Measurements from ENCODE around the gene DSG3. TPM values are rescaled to one million over a fixed set of nuclear protein-coding genes. Genes with fewer than 3 reads are reported as not detected.
A peak's percentile ranks its signal among the peaks of the same experiment; 100 is the strongest.

Gene DSG3
- total and polyA plus RNA-seq, 10 of the 15 experiments (the other 5 are each of a cell fraction or from before 2014, with no cell fraction given) = 0.01 to 0.36 (median 0.30) TPM

- H3K4me3 ChIP-seq = peak overlapping the region; percentile 88
- peak; percentile 88 for FAIRE-seq
- peak; percentile 82 for ATAC-seq
- peak overlapping the region; percentile 28; the same call in 1 of the 2 replicates for H3K9ac ChIP-seq (ENCODE audit: control insufficient read depth, insufficient read depth, low read length)
- H3K4me2 ChIP-seq (ENCODE audit: control insufficient read depth, insufficient read depth) = peak overlapping the region; percentile 87
- no TSS peak for BruUV-seq (replicated peaks)
- CTCF ChIA-PET = interaction anchor here (0.8 to 5.1 kb wide), 11 partner anchors 9 to 186 kb away, joined by 3 to 26 read pairs (median 4); no protein-coding TSS in a partner anchor
- SMC1A ChIA-PET (ENCODE audit: uncharacterized antibody, unreplicated experiment) = interaction anchor here (0.7 to 5.2 kb wide), 25 partner anchors 9 to 443 kb away, joined by 3 to 53 read pairs (median 3); partner anchors contain the start of gene TRAPPC8
- peak; percentile 89 for DNase-seq (ENCODE audit: low read depth, low spot score)
- H3K4me1 ChIP-seq (ENCODE audit: control insufficient read depth, insufficient read depth, low read length) = peaks cover 7% of the 10 kb centered on the region
- in situ Hi-C loops (cut with MboI) (no loop called here), intact Hi-C loops (cut with micrococcal nuclease; ENCODE audit: unreplicated experiment) (loop anchor here (2.0 to 5.0 kb wide), 2 partner anchors 75 to 233 kb away; no protein-coding TSS in a partner anchor)
- RAD21 ChIA-PET (ENCODE audit: unreplicated experiment) = interaction anchor here (0.5 to 3.0 kb wide), 35 partner anchors 9 to 911 kb away, joined by 3 to 33 read pairs (median 4); no protein-coding TSS in a partner anchor
- peak overlapping the region; percentile 64 for H3K27ac ChIP-seq (ENCODE audit: control insufficient read depth, insufficient read depth)
- H3K27me3 ChIP-seq (replicated peaks in 1 of 2; ENCODE audit: control insufficient read depth in 2 of 2, insufficient read depth in 2 of 2, low read length in 1 of 2) = no peaks in the 10 kb centered on the region
- peaks cover 32% of the 10 kb centered on the region for H3K79me2 ChIP-seq (ENCODE audit: control insufficient read depth, insufficient read depth, low read length)
- POLR2A ChIA-PET = interaction anchor here (0.7 to 3.1 kb wide), 12 partner anchors 9 to 971 kb away, joined by 3 to 35 read pairs (median 4); no protein-coding TSS in a partner anchor
- peak overlapping the region; percentile 53 for H2AFZ ChIP-seq (ENCODE audit: control insufficient read depth, low read depth, low read length)
- 2% methylated on average over 6 of the region's 6 CpGs for WGBS (ENCODE audit: insufficient coverage, insufficient replicate concordance, low lambda C conversion rate, missing lambda C conversion rate)
- no peaks in the 10 kb centered on the region for H3K36me3 ChIP-seq (ENCODE audit: control insufficient read depth in 2 of 2, insufficient read depth in 2 of 2, low read length in 1 of 2)
- H4K20me1 ChIP-seq (ENCODE audit: control insufficient read depth, insufficient read depth) = no peaks in the 10 kb centered on the region
- no peaks in the 10 kb centered on the region for H3K9me3 ChIP-seq (replicated peaks; ENCODE audit: control insufficient read depth, insufficient read depth, low read length)
- TF ChIP-seq CHD2 (IDR thresholded peaks at IDR 0.05; ENCODE audit: borderline replicate concordance, low read depth, low read length) (no peak; the same call in 1 of the 2 replicates), SIN3A (IDR thresholded peaks at IDR 0.05; ENCODE audit: low read depth, low read length) (0 out of 2 replicates have a peak, but pooled peaks have one; percentile 33), ATF2 (IDR thresholded peaks at IDR 0.05; ENCODE audit: low read length) (peak; percentile 59), STAT1 (conservative IDR thresholded peaks at IDR 0.05) (0 out of 2 replicates have a peak, but pooled peaks have one; percentile 19), PML (IDR thresholded peaks at IDR 0.05; ENCODE audit: low read length) (peak; percentile 53; the same call in 1 of the 2 replicates), E2F4 (IDR thresholded peaks at IDR 0.05; ENCODE audit: low read depth, low read length) (no peak), NBN (IDR thresholded peaks at IDR 0.05) (peak; percentile 91), ZBTB11 (CRISPR knock-in tag; IDR thresholded peaks at IDR 0.05) (no peak), RFX5 (IDR thresholded peaks at IDR 0.05; ENCODE audit: low read depth, low read length) (no peak), CUX1 (IDR thresholded peaks at IDR 0.05; ENCODE audit: insufficient replicate concordance, low read depth, low read length) (no peak), MYC (IDR thresholded peaks at IDR 0.05; ENCODE audit: insufficient read depth, insufficient read length, insufficient replicate concordance, low read length, severe bottlenecking) (no peak)
These were observed 52.6 kb downstream of the DSG3 start for GRCh38 chr18:31500051-31500688.

Measured in GM12878 (cell line).